Activated CD4-positive, alpha-beta T cell treated with anti-CD3 and anti-CD28 coated beads for 48 hours (primary cell): ENCODE data around the gene ZNF354C.

ENCODE experiments used
- DNase-seq: peaks from one replicate; pipeline ENCODE4 v3.0.0-alpha.2; 2020

ZNF354C gene

DNA sequence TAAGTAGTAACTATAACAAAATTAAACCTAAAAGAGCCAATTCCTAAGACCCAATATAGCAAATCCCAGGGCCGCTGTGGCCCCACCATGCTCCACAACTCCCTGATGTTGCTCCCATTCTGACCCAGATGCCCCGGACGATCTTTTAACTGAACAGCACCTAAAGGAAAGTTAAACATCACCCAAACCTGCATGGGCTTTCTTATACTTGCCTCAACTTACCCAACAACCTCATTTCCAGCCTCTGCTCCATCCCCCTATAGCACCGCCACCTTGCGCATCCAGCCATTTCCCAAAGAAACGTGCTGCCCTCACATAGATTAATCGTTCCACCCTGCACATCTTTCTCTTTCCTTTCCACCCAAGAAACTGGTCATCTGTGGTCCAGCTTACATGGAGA lies 54.6 kb downstream of the ZNF354C start:
- no peak for DNase-seq

DNA sequence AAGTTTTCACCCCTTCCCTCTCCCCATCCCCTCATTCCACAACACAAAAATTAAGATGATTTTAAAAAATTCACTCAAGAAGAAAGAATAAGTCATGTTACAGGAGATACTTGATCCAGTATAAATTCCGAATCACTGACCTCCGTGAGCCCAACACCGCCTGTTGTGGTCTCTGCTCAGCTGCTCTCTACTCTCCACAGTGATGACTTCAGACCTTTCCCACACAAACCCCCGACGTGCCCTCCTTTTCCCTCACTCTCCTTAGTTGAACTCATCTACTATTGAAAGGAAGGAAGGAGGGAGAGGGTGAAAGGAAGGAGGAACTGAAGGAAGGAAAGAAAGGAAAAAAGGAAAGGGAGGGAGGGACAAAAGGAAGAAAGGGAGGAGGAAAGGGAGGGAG lies 55.1 kb downstream of the ZNF354C start:
- DNase-seq = no peak

DNA sequence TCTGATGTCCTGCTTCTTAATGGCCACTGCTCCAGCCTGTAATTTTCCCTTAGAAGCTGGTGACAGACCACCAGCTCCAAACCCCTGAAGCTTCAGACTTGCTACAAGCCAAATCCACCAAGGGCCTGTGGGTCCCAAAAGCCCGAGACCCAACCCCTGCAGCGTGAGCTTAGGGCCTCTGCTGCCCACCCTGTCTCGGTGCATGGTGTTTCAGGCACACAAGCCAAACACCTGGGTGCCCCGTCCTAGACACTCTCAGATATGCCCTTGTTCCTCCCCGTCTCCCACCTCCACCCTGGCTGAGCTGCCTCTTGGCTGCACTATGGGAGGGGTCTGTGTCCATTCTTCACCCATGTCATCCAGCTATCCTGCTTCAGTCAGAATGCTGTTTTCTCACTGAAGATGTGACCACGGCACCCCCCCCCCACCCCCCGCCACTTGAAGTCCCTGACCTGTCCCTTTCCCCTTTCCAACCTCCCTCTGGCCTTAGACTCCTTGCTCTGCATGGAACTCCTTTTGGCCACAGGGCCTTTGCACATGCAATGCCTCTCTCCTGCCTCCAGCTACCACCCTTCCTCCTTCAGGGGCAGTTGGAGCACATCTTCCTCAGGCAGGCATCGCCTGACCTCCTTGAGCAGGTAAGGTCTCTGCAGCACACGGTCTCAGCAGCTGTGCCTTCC lies 55.8 kb downstream of the ZNF354C start:
- DNase-seq = no peak

DNA sequence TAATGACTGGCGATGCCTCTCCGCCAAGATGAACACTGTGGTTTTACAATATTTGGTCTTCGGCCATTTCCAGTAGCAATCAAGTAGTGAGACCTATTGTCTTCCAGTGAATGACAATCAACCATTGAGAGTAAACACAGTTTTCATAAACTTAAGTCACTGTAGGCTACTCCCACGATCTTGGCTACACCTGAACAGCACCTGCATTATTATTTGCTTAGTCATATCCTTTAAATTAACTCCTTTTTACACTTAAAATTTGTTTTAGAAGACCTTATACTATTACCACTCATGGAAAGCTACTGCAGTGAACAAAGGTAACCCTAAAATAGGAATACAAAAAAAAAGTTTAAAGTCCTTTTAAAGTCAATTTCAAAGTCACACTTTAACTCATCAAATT lies 58.2 kb downstream of the ZNF354C start:
- DNase-seq = no peak

DNA sequence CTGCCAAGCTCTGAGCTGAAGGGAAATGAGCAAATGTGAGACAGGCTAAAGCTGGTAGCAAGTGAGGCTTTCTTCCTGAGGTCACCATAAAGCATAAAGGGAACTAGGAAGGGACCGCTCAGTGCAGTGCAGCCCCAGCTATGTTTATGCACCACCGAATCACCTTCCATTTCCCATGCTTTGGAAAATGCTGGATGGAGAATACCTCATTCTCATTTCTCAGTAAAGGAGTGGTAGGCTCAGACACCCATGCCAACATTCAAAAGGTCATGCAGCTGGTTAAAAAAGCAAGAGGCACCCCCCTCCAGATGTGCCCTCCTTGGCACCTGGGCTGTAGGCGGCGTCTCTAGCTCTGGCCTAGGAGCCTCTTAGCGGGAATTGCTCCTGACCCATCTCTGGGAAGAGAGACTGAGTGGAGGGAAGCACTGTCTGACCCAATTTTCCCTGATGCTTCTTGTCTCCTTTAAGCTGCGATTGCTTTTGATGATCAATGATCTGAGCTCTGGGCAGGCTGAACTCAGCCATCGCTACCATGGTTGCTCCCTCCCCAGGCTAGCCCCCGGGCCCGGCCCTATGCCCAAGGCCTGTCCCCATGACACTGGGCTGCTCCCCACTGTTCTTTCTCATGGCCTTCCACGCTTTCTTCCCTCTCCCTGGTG lies 58.7 kb downstream of the ZNF354C start:
- DNase-seq = no peak

DNA sequence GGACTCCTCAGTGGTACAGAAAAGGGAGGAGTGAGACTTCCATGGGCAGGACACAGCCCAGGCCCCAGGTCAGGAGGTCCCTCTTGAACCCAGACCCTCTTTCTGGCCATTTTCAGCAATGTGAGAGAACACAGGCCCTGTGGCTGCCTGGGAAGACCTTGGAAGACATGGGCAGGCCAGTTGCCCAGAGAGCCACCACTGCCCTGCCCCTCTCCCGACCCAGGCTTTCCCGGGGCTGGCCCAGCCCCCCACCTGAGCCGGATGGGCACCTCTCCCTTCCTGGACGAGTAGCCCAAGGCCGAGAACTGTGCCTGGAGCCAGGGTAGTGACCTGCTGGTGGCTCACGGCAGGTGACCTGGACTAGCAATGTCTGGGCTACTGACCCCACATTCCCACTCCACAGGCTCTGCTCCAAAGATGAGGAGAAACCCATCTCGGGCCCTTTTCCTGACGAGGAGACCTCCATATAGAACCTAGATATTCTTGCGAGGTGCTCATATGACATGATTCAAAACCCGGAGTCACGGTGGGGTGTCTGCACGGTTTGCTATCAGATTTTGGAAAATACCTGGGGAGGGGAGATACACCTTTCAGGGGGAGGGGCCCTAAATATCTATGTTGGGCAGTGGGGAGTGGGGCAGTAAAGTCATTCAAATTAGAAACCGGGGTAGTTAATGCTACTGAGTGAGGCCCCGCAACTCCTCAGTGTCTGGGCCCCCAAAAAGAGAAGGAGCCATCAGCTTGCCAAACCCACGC lies 59.4 kb downstream of the ZNF354C start:
- DNase-seq = no peak

DNA sequence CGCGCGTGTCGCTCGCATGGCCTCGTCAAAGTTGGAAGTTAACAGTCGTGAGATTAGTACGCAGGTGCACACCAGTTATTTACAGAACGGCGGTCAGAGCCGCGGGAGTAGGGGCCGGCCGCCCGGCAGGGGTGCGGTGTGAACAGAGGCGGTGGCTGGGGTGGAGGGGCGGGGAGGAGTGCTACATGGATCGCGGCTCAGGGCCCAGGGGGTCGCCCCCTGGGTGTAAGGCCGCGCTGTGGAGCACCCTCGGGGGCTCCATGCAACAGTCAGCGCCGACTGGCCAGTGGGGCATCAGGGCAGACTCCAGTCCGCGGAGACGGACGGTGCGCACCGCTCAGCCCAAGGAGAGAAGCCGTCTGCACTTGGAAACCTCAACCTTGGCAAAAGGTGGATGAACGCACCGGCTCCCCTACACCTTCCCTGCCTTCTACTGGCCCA lies 60.3 kb downstream of the ZNF354C start:
- no peak for DNase-seq

DNA sequence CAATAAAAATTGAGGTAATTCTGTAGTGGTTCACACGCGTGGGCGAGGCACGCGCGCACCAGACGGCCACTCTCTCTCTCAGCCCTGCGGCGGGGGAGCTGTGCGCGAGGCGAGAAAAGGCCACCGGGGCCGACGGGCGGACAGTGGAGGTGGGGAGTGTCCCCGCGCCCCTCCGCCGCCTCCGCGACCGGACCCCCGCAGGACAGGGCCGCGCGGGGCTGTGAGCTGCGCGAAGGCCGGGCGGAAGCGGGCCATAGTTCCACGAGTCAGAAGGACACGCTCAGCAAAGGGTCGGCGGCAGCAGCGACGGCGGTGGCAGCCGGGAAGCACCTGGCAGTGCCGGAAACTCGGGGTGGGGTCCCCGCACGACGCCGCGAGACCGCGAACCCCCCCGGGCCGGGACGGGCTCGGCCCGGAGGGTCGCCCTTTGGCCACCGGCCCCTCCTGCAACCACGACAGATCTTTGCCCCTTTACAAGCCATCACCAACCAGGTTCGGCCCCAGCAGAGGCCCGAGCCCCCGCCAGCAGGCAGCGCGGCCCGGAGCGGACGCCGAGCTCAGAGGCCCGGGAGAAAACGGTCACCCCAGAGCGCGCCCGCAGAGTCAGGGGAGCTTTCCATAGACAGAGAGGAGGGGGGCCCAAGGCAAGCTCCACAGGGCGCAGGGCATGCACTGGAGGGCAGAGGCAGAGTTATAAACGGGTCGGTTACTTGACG lies 60.9 kb downstream of the ZNF354C start:
- DNase-seq = no peak

DNA sequence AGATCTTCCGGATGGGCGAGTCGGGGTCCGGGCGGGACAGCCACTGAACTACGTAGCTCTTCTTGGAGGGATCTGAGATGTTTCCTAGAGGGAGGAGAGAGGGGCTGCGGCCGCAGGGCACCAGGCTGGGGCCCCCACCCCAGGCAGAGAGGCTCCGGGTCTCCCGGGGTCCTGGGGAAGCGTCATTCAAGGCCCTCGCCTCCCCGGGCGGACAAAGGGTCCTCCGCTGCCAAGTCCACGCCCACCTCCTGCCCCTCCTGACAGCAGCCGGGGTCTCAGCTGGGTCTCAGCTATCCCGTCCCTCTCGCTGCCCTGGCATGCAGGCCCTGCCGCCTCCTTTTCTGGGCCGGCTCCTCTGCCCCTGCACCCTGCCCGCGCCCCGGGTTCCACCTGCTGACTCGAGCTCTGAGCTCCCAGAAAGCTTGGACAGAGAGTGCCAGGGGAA lies 61.5 kb downstream of the ZNF354C start:
- DNase-seq = no peak

DNA sequence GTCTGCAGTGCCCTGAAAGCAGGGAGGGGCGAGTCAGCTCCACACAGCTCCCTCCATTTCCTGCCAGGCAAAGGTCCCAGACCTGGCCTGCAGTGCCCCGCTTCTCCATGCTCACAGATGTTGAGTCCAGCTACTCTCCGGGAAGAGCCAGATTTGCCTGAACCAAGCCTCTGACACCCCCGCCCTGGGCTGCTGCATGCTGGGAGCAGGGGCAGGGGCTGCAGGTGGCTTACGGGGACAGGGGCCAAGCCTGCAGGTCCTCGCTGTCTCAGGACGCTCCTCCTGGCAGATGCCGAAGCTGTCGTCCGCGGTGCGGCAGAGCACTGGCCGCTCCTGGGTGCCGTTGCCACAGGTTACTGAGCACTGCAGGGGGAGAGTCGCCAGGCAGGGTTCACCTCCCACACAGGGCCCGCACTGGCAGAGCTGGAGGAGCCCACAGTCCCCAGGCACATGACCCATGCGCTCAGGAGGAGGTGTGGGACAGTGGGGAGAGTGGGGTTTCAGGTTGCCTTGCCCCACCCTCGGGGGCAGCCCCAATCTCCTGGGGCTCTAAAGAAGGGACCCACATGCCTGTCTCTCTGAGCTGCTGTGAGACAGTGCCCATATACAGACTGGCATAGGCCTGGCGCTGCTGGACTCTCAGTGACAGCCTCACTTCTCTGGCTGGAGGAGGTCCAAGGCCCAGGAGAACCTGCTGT lies 62.4 kb downstream of the ZNF354C start:
- DNase-seq = no peak

DNA sequence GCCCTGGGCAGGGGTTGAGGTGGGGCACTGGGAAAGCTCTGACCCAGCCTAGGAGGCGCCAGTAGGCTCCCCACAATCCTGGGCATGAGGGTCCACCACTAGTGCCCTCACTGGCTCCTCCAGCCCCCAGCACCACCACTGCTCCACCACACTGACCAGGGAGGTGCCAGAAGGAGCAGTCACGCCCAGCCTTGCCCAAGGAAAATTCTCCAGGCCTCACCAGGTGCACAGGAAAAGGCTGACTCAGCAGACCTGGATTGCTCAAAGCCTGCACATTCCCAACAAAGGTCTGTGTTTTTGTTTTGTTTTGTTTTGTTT lies 62.9 kb downstream of the ZNF354C start:
- DNase-seq = no peak

DNA sequence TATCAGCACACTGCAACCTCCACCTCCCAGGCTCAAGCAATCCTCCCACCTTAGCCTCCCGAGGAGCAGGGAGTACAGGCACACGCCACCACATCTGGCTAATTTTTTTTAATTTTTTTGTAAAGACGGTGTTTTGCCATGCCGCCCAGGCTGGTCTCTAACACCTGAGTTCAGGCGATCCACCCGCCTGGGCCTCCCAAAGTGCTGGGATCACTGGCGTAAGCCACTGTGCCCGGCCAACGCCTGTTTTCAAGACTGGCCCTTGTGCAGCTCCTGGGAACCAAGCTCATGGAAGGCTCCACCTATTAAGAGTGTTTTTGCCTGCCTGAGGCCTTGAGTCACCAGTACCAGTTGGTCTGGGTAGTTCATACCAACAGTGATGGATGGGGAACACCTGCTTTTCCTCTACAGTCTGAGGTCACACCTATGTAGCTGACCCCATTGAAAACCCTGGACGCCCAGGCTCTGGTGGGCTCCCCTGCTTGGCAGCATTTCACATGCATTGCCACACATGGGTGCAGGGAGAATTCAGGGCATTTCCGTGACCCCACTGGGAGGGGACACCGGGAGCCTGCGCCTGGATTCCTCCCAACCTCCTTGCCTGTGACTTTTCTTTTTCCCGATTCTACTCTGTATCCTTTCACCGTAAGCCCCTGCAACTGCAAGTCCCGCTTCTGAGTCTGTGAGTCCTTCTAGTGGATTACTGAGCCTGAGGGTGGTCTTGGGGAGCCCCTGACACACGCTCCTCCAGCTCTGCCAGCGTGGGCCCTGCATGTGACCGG lies 63.5 kb downstream of the ZNF354C start:
- no peak for DNase-seq

DNA sequence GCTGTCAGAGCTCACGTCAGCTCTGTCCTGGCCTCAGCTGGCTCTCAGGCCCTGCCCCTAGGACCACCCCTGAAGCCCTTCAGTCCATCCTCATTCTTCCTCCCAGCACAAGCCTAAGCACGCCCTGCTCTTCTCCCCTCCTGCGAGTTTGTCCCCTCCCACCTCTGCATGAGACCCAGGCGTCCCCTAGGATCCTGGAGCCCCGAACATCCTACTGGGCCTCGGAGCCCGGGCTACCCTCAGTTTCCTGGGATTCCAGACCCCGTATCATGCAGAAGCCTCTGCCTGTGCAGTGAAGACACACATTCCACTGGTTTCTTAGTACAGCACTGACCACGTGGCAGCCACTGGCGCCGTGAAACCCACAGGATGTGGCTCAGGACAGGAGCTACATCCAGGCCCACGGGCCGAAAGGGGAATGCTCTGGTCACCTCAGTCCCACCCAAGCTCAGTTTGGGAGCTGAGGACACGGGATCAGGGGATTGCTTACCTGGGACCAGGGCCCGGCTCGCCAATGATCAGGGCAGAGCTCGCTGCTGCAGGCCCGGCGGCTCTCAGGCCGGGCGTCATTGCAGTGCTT lies 64.2 kb downstream of the ZNF354C start:
- no peak for DNase-seq

DNA sequence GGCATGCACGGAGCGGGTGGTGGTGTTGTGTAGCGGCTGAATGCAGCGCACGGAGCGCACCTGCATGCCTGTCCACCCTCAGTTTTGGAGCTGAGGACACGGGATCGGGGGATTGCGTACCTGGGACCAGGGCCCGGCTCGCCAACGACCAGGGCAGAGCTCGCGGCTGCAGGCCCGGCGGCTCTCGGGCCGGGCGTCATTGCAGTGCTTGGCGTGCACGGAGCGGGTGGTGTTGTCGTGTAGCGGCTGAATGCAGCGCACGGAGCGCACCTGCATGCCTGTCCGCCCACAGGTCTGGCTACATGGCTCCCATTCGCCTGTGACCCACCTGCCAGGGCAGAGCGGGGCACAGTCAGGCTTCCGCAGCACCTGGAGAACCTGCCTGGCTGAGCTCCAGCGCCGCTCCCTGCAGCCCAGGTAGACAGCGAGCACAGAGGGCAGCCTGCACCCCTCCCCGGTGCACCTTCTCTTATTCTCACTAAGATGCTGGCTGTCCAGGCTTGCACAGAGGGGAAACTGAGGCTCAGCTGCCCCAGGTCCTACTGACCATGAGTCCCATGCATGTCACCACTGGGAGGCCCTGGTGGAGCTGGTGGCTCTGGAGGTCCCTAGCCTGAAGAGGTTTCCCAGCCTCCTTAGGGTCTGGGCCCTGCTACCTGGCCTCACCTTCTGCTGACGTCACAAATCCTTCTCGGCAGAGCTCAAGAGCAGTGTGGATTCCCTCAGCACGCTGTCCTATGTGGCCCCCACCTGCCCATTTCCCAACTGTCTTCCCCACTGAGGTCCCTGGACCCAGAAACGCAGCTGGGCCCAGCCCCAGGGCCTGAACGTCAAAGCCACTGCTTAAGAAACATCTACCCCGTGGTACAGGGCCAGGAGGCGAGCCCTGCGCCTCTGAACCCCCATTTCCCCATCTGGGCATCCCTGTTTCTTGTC lies 64.9 kb downstream of the ZNF354C start:
- DNase-seq = no peak

DNA sequence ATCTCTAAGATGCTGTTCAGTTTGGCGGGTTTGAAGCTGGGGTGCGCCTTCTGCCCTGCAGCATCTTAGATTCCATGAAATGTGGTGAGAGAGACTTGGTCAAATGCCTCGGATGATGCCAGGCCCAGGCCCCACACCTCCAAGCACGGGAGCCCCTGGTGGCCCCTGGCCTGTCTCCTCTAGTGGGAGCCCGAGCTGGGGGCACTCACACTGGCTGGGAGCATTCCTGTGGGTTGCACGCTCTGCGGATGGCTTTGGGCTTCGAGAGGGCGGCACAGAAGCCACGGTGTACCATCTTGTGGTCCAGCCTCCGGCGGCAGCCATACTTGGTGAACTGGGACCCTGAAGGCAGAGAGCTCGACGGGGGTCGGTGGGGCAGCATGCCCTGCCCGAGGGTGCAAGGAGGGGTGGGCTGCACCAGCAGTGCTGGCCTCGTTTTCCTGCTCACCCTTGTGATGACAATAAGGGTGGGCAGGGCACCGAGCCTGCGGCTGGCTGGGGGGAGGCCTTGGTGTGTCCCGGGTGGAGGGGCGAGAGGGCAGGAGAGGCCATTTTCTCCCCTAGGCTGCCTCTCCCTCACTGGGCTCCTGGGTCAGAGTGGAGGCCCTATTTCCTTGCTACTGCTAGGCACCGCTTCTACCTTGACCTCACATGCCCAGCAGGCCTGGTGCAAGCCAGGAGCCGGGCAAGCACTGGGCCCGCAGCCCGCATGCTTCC lies 65.8 kb downstream of the ZNF354C start:
- DNase-seq = no peak

DNA sequence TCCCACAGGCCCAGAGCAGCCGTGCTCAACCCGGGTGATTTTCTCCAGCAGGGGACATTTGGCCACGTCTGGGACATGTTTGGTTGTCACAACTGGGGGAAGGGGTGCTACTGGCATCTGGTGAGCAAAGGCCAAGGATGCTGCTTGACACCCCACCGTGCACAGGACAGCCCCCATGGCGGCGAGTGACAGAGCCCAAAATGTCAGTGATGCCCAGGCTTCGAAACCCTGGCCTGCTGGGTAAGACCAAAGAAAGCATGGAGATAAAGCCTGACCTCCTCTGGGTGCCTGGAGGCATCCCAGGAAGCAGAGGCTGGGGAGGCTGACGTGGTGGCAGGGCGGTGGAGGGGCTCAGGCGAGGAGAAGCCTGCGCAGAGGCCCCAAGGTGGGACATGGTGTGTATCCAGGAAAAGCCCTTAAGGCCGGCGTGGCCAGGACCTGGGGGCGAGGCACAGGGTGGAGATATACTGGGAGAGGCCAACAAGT lies 66.4 kb downstream of the ZNF354C start:
- DNase-seq = no peak

DNA sequence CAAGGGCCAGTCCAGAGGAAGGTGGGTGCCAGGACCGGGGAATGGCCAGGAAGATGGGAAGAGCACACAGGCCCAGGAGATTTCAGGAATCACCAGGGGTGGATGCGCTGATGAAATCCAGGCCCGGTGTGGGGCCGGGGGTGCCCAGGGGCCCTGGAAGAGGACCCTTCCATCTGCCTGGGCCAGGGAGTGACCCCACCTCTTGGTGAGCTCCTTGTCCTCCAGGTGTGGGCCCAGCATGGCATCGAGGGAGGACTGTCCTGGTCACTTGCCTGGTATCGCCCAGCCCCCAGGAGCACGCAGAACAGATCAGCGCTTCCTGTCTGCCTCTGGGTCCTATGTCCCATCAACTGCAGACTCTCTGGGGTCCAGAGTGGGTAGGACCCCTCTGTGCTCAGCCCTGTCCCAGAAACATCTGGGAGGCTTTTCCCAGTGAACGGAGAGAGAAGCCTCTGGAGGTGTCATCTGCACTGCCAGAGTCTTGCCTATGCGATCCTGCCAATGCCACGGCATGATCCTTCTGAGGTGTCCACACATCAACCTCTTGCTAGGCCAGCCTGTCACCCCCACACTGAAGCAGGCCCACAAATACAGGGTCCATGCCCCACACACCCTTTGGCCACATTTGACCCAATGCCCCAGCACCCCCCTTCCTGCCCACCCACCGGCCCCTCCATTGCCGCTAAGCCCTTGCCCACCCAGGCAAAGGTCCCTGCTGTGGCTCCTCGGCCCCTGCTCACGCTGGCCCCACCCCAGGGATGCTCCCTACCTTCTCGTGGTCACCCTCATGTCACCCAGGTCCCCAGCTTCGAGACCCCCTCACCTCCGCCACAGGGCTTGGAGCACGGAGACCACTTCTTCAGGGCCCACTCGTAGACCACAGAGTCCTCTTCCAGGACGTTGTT lies 67.2 kb downstream of the ZNF354C start:
- DNase-seq = no peak

DNA sequence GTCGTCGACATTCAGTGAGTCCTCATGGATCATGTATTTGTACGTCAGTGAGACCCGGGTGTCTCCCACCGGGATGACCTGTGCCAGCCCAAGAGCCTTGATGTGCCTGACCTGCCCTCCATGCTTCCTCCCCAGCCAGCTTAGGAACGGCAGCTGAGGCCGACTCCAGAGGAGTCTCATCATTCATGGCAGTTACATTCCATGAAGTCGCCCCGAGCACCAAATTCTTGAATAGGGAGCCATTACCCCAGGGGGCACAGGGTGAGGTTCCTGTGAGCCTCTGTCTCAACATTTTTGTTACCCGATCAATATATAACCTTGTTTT lies 67.8 kb downstream of the ZNF354C start:
- no peak for DNase-seq

DNA sequence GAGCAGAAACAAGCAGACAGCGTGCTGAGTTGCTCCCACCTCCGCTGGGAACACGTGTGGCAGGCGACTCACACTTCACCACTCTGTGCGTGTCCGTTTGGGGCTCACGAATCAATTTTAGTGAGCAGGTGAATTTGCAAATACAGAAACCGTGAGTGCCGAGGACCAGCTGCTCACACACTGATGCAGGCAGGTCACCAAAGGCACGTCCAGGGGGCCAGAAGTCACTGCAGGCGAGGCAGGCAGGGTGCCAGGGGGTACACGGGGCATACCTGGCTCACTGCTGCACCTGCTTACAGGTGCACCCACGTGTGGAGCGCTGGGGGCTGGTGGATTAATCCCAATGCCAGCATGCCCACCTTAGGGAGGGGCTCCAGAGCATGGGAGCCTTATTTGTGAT lies 68.8 kb downstream of the ZNF354C start:
- no peak for DNase-seq
